Astrocyte of the cerebellum (primary cell): ENCODE measurements around the gene RNF144A.
A peak's percentile ranks its signal among the peaks of the same experiment; 100 is the strongest.

Source experiments
- DNase-seq: peaks from one replicate; pipeline ENCODE4 v3.0.0-alpha.2; 2011; ENCODE audit warnings: low read depth
- H3K4me3 ChIP-seq: 2 replicates; pipeline ENCODE4 v1.5.1; 2011; ENCODE audit warnings: mild to moderate bottlenecking, low read depth, low read length, moderate library complexity
- in situ Hi-C: cut with HindIII; loops from 2 replicates; pipeline ENCODE4 v1.10.0; 2017; ENCODE audit warnings: low sequenced_read_pairs
- TF ChIP-seq, protein P1 (sequence below): IDR thresholded peaks from 2 replicates; pipeline ENCODE4 v1.5.1; 2012; ENCODE audit warnings: low read length, low read depth, moderate library complexity, mild to moderate bottlenecking; ENCODE audit errors: missing control alignments

RNF144A gene

DNA sequence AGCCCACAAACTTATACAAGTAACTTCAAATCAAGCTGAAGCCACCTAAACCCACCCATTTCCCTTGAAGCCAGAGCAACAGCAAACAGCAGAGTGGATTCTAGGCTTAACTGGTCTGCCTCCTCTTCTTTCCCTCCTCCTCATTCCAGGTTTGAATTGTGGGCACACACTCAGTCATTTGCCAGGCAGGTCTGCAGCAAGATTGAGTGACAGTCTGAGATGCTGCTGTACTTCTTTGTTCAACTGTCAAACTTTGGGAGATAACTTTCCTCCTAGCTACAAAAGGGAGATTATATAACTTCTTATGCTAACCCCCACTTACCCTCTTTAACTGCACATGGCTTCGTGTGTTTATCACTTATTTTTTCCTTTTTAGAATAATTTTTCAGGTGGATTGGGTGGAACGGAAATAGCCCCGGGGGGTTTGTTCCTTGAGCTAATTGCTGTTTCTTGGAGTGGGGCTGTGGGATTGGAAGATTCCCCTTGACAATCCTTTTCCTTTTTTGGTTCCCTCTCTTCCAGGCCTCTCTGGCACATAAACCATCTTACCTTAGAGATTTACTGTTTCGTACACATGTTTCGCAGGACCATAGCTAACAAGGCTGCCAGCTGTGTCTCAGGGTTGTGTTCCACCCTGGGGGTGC, 55.0 kb downstream of the RNF144A start:
- in situ Hi-C loops, result no loop called here
- TF ChIP-seq, protein P1, sequence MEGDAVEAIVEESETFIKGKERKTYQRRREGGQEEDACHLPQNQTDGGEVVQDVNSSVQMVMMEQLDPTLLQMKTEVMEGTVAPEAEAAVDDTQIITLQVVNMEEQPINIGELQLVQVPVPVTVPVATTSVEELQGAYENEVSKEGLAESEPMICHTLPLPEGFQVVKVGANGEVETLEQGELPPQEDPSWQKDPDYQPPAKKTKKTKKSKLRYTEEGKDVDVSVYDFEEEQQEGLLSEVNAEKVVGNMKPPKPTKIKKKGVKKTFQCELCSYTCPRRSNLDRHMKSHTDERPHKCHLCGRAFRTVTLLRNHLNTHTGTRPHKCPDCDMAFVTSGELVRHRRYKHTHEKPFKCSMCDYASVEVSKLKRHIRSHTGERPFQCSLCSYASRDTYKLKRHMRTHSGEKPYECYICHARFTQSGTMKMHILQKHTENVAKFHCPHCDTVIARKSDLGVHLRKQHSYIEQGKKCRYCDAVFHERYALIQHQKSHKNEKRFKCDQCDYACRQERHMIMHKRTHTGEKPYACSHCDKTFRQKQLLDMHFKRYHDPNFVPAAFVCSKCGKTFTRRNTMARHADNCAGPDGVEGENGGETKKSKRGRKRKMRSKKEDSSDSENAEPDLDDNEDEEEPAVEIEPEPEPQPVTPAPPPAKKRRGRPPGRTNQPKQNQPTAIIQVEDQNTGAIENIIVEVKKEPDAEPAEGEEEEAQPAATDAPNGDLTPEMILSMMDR, result no peak
- DNase-seq, result no peak
- H3K4me3 ChIP-seq, result no peak overlapping the region

DNA sequence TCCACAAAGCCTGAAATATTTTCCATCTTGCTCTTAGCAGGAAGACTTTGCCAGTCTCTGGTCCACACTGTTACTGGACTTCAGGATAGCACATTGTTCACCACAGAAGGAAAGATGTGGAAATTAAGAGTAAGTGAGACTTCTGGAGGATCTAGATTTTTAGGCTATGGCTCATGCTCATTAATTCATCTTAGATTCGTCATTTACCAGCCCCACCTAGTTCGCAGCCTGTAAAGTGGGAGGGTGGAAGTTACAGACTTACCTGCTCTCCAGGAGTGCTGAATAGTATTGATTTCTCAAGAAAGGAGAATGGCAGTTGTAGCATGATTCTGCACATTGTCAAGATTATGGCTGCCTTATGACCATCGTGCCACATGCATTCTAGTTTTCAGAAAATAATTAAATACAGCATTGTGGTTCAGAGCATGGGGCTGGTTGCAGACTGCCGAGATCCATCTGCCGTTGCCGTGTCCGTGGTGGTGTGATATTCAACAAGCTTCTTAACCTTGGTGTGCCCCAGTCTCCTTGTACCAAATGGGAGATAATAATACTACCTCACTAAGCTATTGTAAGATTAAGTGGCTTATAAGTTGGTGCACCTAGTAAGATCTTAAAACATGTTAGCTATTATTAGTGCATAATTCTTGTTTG, 56.8 kb downstream of the RNF144A start:
- in situ Hi-C loops, result no loop called here
- no peak for DNase-seq
- TF ChIP-seq, protein P1, result no peak
- H3K4me3 ChIP-seq, result no peak overlapping the region

DNA sequence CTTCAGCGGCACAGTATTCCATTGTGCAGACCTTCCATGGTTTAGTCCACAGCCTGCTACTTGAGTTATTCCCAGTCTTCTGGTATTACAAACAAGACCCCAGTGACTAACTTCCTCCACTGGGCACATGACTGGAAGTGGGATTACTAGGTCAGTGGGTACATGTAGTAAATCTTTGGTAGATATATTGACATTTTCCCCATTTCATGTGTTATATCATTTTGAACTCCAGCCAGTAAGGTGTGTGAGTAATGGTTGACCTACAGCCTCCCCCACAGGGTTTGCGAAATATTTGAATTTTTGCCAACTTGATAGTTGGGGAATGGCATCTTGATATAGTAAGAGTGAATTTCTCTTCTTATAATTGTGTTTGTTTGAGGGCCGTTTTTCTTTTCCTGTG, 58.8 kb downstream of the RNF144A start:
- TF ChIP-seq, protein P1, result no peak
- no peak for DNase-seq
- no peak overlapping the region for H3K4me3 ChIP-seq
- in situ Hi-C loops, result no loop called here

DNA sequence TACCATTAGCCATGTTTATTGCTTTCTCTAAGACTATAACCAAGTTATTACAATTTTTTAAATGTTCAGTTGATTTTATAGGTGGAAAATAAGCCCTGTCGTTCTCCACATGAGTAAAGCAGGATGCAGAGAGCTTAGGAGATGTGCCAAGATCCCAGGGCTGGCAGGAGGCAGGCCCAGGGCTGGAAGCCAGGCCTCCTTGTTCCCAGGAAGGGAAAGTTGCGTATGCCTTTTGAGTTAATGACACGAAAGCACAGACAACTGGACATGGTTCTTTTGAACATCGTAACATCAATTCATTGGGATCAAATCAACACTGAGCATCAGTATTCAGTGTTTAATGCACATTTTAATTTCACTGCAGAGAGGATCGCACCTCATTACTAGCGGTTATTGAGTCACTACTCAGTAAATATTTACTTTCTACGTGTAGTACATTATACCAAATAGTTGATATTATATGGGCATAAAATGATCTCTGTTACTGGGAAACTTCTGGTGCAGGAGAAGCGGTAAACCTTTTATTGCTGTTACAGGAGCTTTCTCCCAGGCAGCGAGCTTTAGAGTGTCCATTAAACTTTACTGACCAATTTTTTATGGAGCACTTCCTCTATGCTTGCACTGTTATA, 60.0 kb downstream of the RNF144A start:
- in situ Hi-C loops, result no loop called here
- H3K4me3 ChIP-seq, result no peak overlapping the region
- DNase-seq, result peak; percentile 68
- TF ChIP-seq, protein P1, result no peak

DNA sequence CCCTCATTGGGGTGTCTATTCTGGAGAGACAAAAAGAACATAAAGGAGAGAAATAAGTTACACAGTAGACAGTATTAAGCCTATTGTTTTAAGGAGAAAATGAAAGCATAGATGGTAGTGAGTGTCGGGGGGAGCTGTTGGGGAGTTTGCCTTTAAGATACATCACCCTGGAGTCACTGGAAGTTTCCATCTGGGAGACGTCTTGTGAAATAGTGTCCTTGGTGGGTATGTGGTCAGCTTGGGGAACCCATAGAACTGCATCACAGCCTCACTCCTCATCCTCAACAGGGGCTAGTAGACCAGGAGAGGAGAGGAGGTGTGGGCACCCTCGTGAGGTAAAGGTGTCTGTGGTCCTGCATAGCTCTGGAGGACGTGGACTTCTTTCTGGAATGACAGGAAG, 60.6 kb downstream of the RNF144A start:
- no peak overlapping the region for H3K4me3 ChIP-seq
- no peak for DNase-seq
- TF ChIP-seq, protein P1, result no peak
- in situ Hi-C loops, result no loop called here

DNA sequence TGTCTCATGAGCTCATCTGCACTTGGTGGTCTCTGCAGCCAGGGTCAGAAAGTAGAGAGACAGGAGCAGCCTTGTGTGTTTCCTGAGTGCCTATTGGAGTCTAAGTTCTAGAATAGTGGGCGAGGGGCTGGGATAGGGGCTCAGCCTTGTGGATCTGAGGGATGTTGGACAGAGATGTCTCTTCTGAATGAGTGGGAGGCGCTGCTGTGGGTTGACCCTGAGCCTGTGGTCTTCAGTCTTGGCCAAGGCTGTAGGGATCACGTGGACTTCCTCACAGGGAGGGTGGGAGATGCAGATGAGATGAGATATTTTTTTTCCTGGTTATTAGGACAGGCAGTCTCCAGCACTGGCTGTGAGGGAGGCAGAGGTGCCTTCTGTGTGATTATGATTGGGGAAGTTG, 61.8 kb downstream of the RNF144A start:
- in situ Hi-C loops, result no loop called here
- TF ChIP-seq, protein P1, result no peak
- H3K4me3 ChIP-seq, result no peak overlapping the region
- DNase-seq, result no peak
